Astrocyte of the cerebellum (primary cell): ENCODE results near the gene ARL14EPL.

Source experiments
- DNase-seq: peaks from one replicate; pipeline ENCODE4 v3.0.0-alpha.2; 2011; ENCODE audit warnings: low read depth
- H3K4me3 ChIP-seq: 2 replicates; pipeline ENCODE4 v1.5.1; 2011; ENCODE audit warnings: mild to moderate bottlenecking, low read depth, low read length, moderate library complexity
- CTCF ChIP-seq: IDR thresholded peaks from 2 replicates; pipeline ENCODE4 v1.5.1; 2012; ENCODE audit warnings: low read length, low read depth, moderate library complexity, mild to moderate bottlenecking; ENCODE audit errors: missing control alignments
- in situ Hi-C: cut with HindIII; loops from 2 replicates; pipeline ENCODE4 v1.10.0; 2017; ENCODE audit warnings: low sequenced_read_pairs

Gene ARL14EPL

GRCh38 chr5:116042375-116042774 is 10.1 kb downstream of the ARL14EPL start:
- no peak overlapping the region for H3K4me3 ChIP-seq
- TF ChIP-seq CTCF = no peak
- no peak for DNase-seq
- in situ Hi-C loops = loop anchor here (5.0 kb wide), 1 partner anchor 70 kb away; no protein-coding TSS in a partner anchor

GRCh38 chr5:116044073-116044472 is 11.8 kb downstream of the ARL14EPL start:
- in situ Hi-C loops = loop anchor here (5.0 kb wide), 1 partner anchor 72 kb away; no protein-coding TSS in a partner anchor
- H3K4me3 ChIP-seq = no peak overlapping the region
- no peak for TF ChIP-seq CTCF
- DNase-seq = no peak

- in situ Hi-C loops = no loop called here
- TF ChIP-seq CTCF = no peak
- no peak overlapping the region for H3K4me3 ChIP-seq
- no peak for DNase-seq
Measured at GRCh38 chr5:116045821-116046220, 13.5 kb downstream of the ARL14EPL start.

- no peak for TF ChIP-seq CTCF
- DNase-seq = no peak
- in situ Hi-C loops = no loop called here
- H3K4me3 ChIP-seq = no peak overlapping the region
Measured at GRCh38 chr5:116046261-116046660, 14.0 kb downstream of the ARL14EPL start.

GRCh38 chr5:116046823-116047222 is 14.6 kb downstream of the ARL14EPL start:
- DNase-seq = no peak
- no peak for TF ChIP-seq CTCF
- no peak overlapping the region for H3K4me3 ChIP-seq
- in situ Hi-C loops = no loop called here

GRCh38 chr5:116058346-116058936 is 26.2 kb downstream of the ARL14EPL start:
- H3K4me3 ChIP-seq = no peak overlapping the region
- no peak for TF ChIP-seq CTCF
- in situ Hi-C loops = no loop called here
- DNase-seq = no peak
